ENCODE results near the gene PSMD9. TPM values are rescaled to one million over a fixed set of nuclear protein-coding genes. Genes with fewer than 3 reads are reported as not detected.

PSMD9 gene
- total RNA-seq, result 58.0 and 63.5 TPM in 2 replicates
- long read RNA-seq, transcript PSMD9-201 (6 exons, 2,307 nt), result minor isoform, 10 of 124 reads
- long read RNA-seq, transcript PSMD9-207 (6 exons, 2,784 nt), result major isoform, 110 of 124 reads
- long read RNA-seq, partial matches to known transcripts, result 0 of 124 reads
- long read RNA-seq, other reads (novel, unspliced or antisense), result 1 of 124 reads

- TF ChIP-seq CTCF (IDR thresholded peaks at IDR 0.05), result peak; percentile 78
- Mint-ChIP-seq H3K9me3 (ENCODE audit: unreplicated experiment) (no peaks in the 10 kb centered on the region), H3K4me1 (ENCODE audit: unreplicated experiment) (peaks cover 30% of the 10 kb centered on the region), H3K27me3 (ENCODE audit: unreplicated experiment) (peaks cover 2% of the 10 kb centered on the region), H3K27ac (ENCODE audit: unreplicated experiment) (peak within 1 kb of the TSS; percentile 100), H3K36me3 (ENCODE audit: unreplicated experiment) (peaks cover 1% of the 10 kb centered on the region), H3K4me3 (ENCODE audit: unreplicated experiment) (peak within 1 kb of the TSS; percentile 99)
- peak; percentile 99 for DNase-seq (ENCODE audit: extremely low spot score, unreplicated experiment)
Observed at GRCh38 chr12:121888478-121889273, at the start of gene PSMD9. TSS of gene PSMD9 (plus strand) at chr12:121888790. CDS start at chr12:121888857, 67 bp downstream.

GRCh38 chr12:121839106-121839992, 49.2 kb upstream of the PSMD9 start:
- Mint-ChIP-seq H3K4me1 (ENCODE audit: unreplicated experiment) (peaks cover 10% of the 10 kb centered on the region), H3K27me3 (ENCODE audit: unreplicated experiment) (no peaks in the 10 kb centered on the region), H3K27ac (ENCODE audit: unreplicated experiment) (peak overlapping the region; percentile 85), H3K9me3 (ENCODE audit: unreplicated experiment) (no peaks in the 10 kb centered on the region), H3K4me3 (ENCODE audit: unreplicated experiment) (peak overlapping the region; percentile 93), H3K36me3 (ENCODE audit: unreplicated experiment) (no peaks in the 10 kb centered on the region)
- peak; percentile 56 for TF ChIP-seq CTCF (IDR thresholded peaks at IDR 0.05)
- DNase-seq (ENCODE audit: extremely low spot score, unreplicated experiment), result peak; percentile 100

GRCh38 chr12:121839993-121840761, 48.4 kb upstream of the PSMD9 start:
- Mint-ChIP-seq H3K36me3 (ENCODE audit: unreplicated experiment) (no peaks in the 10 kb centered on the region), H3K27me3 (ENCODE audit: unreplicated experiment) (no peaks in the 10 kb centered on the region), H3K9me3 (ENCODE audit: unreplicated experiment) (no peaks in the 10 kb centered on the region), H3K27ac (ENCODE audit: unreplicated experiment) (peak overlapping the region; percentile 85), H3K4me3 (ENCODE audit: unreplicated experiment) (peak overlapping the region; percentile 93), H3K4me1 (ENCODE audit: unreplicated experiment) (peaks cover 10% of the 10 kb centered on the region)
- no peak for TF ChIP-seq CTCF (IDR thresholded peaks at IDR 0.05)
- no peak for DNase-seq (ENCODE audit: extremely low spot score, unreplicated experiment)

- no peak for TF ChIP-seq CTCF (IDR thresholded peaks at IDR 0.05)
- H3K36me3 Mint-ChIP-seq (ENCODE audit: unreplicated experiment), result no peaks in the 10 kb centered on the region
- no peak overlapping the region for H3K27ac Mint-ChIP-seq (ENCODE audit: unreplicated experiment)
- H3K4me3 Mint-ChIP-seq (ENCODE audit: unreplicated experiment), result no peak overlapping the region
- no peaks in the 10 kb centered on the region for H3K9me3 Mint-ChIP-seq (ENCODE audit: unreplicated experiment)
- no peak for DNase-seq (ENCODE audit: extremely low spot score, unreplicated experiment)
- H3K4me1 Mint-ChIP-seq (ENCODE audit: unreplicated experiment), result peaks cover 10% of the 10 kb centered on the region
- no peaks in the 10 kb centered on the region for H3K27me3 Mint-ChIP-seq (ENCODE audit: unreplicated experiment)
Observed at GRCh38 chr12:121843236-121843982, 45.2 kb upstream of the PSMD9 start.
